Fibroblast of lung (primary cell): ENCODE measurements around the gene DOLPP1. TPM values are rescaled to one million over a fixed set of nuclear protein-coding genes. Genes with fewer than 3 reads are reported as not detected.

Source experiments
- DNase-seq, 2 donors: peaks; one replicate each; pipeline versions ENCODE4 v3.0.0 to v3.0.0-alpha.2; 2010; ENCODE audit warnings: low read depth in 2 of 2
- H2AFZ ChIP-seq: 2 replicates; pipeline ENCODE4 v1.5.1; 2012; ENCODE audit warnings: low read length, control low read depth, inconsistent platforms
- H3K27ac ChIP-seq: 2 replicates; pipeline ENCODE4 v1.5.1; 2011; ENCODE audit warnings: low read length, control low read depth; ENCODE audit not compliant: insufficient read depth
- H3K27me3 ChIP-seq: 2 replicates; pipeline ENCODE4 v1.5.1; 2011; ENCODE audit warnings: mild to moderate bottlenecking, low read length; ENCODE audit not compliant: control insufficient read depth, insufficient read depth
- H3K36me3 ChIP-seq: 2 replicates; pipeline ENCODE4 v1.5.1; 2011; ENCODE audit warnings: low read length; ENCODE audit not compliant: control insufficient read depth, insufficient read depth
- H3K4me1 ChIP-seq: 2 replicates; pipeline ENCODE4 v1.5.1; 2011; ENCODE audit warnings: low read length; ENCODE audit not compliant: control insufficient read depth, insufficient read depth; ENCODE audit errors: extremely low read depth
- H3K4me2 ChIP-seq: 2 replicates; pipeline ENCODE4 v1.5.1; 2011; ENCODE audit warnings: low read length, control low read depth; ENCODE audit not compliant: insufficient read depth; ENCODE audit errors: extremely low read depth
- H3K4me3 ChIP-seq, 4 experiments: fragments of 200-600 bp in 1 of 4; sonication (generic) in 1 of 4; replicated peaks in 1 of 4; 2 replicates each; pipeline ENCODE4 v1.5.1; 2011 to 2016; ENCODE audit warnings: low read length in 4 of 4, low read depth in 3 of 4, mild to moderate bottlenecking in 3 of 4, control low read depth in 2 of 4, inconsistent platforms in 1 of 4, mixed read lengths in 1 of 4; ENCODE audit not compliant: insufficient read depth in 1 of 4; ENCODE audit errors: control extremely low read depth in 1 of 4
- H3K79me2 ChIP-seq: 2 replicates; pipeline ENCODE4 v1.5.1; 2012; ENCODE audit warnings: mild to moderate bottlenecking, low read length, inconsistent platforms; ENCODE audit not compliant: control insufficient read depth, insufficient read depth
- H3K9ac ChIP-seq: 2 replicates; pipeline ENCODE4 v1.5.1; 2011; ENCODE audit warnings: mild to moderate bottlenecking, low read length, control low read depth; ENCODE audit not compliant: insufficient read depth
- H3K9me3 ChIP-seq: 2 replicates; pipeline ENCODE4 v1.5.1; 2012; ENCODE audit warnings: low read depth, low read length; ENCODE audit not compliant: control insufficient read depth, insufficient read depth
- H4K20me1 ChIP-seq: 2 replicates; pipeline ENCODE4 v1.5.1; 2011; ENCODE audit warnings: low read length; ENCODE audit not compliant: control insufficient read depth, insufficient read depth; ENCODE audit errors: extremely low read depth
- CTCF ChIP-seq, 2 donors: IDR thresholded peaks in 1 of 2; conservative IDR thresholded peaks in 1 of 2; 1 replicate in 1 of 2; 2 replicates in 1 of 2; pipeline ENCODE4 v1.5.1; 2011 to 2012; ENCODE audit warnings: low read length in 2 of 2, control low read depth in 1 of 2, inconsistent platforms in 1 of 2, low read depth in 1 of 2, mild to moderate bottlenecking in 1 of 2
- EZH2 ChIP-seq: IDR thresholded peaks from 2 replicates; pipeline ENCODE4 v1.5.1; 2012; ENCODE audit warnings: low read length, control low read depth, mild to moderate bottlenecking; ENCODE audit errors: missing control alignments
- polyA plus RNA-seq, 2 donors: library from polyadenylated mRNA; depleted of rRNA in 1 of 2; stranded (reverse) in 1 of 2; unstranded in 1 of 2; fragments of >200 nt; gene quantifications; 2 replicates each; pipeline ENCODE4 v1.2.1, GENCODE V29; 2011 to 2012; ENCODE audit warnings: missing spikeins in 1 of 2
- total RNA-seq: library from RNA; depleted of rRNA; stranded (reverse); fragments of >200 nt; gene quantifications from 2 replicates; pipeline ENCODE4 v1.2.1, GENCODE V29; 2014

DOLPP1 gene
- total and polyA plus RNA-seq, 2 donors (not counting 1 experiment from before 2014, with no cell fraction given) = 7.4 to 9.7 TPM

- Histone ChIP-seq H3K9me3 (no peaks in the 10 kb centered on the region), H3K27ac (no peak overlapping the region), H3K27me3 (no peaks in the 10 kb centered on the region), H3K4me1 (no peaks in the 10 kb centered on the region), H3K4me2 (no peak overlapping the region), H2AFZ (no peak overlapping the region), H3K4me3 (no peak overlapping the region), H3K9ac (no peak overlapping the region), H4K20me1 (no peaks in the 10 kb centered on the region), H3K79me2 (no peaks in the 10 kb centered on the region), H3K36me3 (peaks cover 10% of the 10 kb centered on the region)
- no peak for TF ChIP-seq EZH2
- no peak for DNase-seq
Measured at GRCh38 chr9:129130791-129131190, 49.9 kb downstream of the DOLPP1 start.

GRCh38 chr9:129131300-129132145 is 50.6 kb downstream of the DOLPP1 start:
- peak; percentile 41 to 65 for DNase-seq
- no peak overlapping the region for H3K27ac ChIP-seq
- peaks cover 12% of the 10 kb centered on the region for H3K36me3 ChIP-seq
- H3K4me2 ChIP-seq = no peak overlapping the region
- no peaks in the 10 kb centered on the region for H4K20me1 ChIP-seq
- H3K9ac ChIP-seq = no peak overlapping the region
- H3K4me3 ChIP-seq = no peak overlapping the region
- no peak for TF ChIP-seq EZH2
- TF ChIP-seq CTCF (conservative IDR thresholded peaks at IDR 0.05 in 1 of 2, IDR thresholded peaks at IDR 0.05 in 1 of 2; ENCODE audit: low read depth in 1 of 2, low read length in 2 of 2) = peak; percentile 89 to 99
- no peaks in the 10 kb centered on the region for H3K9me3 ChIP-seq
- no peaks in the 10 kb centered on the region for H3K4me1 ChIP-seq
- H3K27me3 ChIP-seq = no peaks in the 10 kb centered on the region
- no peak overlapping the region for H2AFZ ChIP-seq
- no peaks in the 10 kb centered on the region for H3K79me2 ChIP-seq

GRCh38 chr9:129133082-129133481 is 52.2 kb downstream of the DOLPP1 start:
- Histone ChIP-seq H3K27me3 (no peaks in the 10 kb centered on the region), H3K27ac (no peak overlapping the region), H3K36me3 (peaks cover 13% of the 10 kb centered on the region), H3K9me3 (no peaks in the 10 kb centered on the region), H3K4me1 (peaks cover 6% of the 10 kb centered on the region), H3K9ac (no peak overlapping the region), H3K79me2 (no peaks in the 10 kb centered on the region), H2AFZ (no peak overlapping the region), H4K20me1 (no peaks in the 10 kb centered on the region), H3K4me3 (no peak overlapping the region), H3K4me2 (no peak overlapping the region)
- TF ChIP-seq EZH2 (no peak), CTCF (conservative IDR thresholded peaks at IDR 0.05 in 1 of 2, IDR thresholded peaks at IDR 0.05 in 1 of 2; ENCODE audit: low read depth in 1 of 2, low read length in 2 of 2) (no peak)
- no peak for DNase-seq
